IMR-90 (cell line): Measurements from ENCODE around the gene NMBR. TPM values are rescaled to one million over a fixed set of nuclear protein-coding genes. Genes with fewer than 3 reads are reported as not detected.

Experiments
- ATAC-seq: fragments of 200-7000 bp; cut with Tn5 transposase; 2 replicates; pipeline ENCODE4 v1.9.1; 2020; ENCODE audit warnings: low read depth, mild to moderate bottlenecking, moderate library complexity
- BruUV-seq: library from RNA; stranded (reverse); fragments of 400-500 nt; replicated peaks from 2 replicates; lab custom pipeline; 2021; lab: Mats Ljungman, UMichigan
- CTCF ChIA-PET: fragments of 300-600 bp; formaldehyde crosslinking; extraction: SDS; loops from one replicate; lab custom pipeline; 2021; ENCODE audit warnings: antibody characterized with exemption; lab: Yijun Ruan, JAX
- POLR2A ChIA-PET: fragments of 300-600 bp; sonication (Branson Sonifier 250); formaldehyde crosslinking; loops from one replicate; lab custom pipeline; 2022; ENCODE audit warnings: antibody characterized with exemption; ENCODE audit not compliant: unreplicated experiment; lab: Charles Lee
- DNase-seq: peaks from one replicate; pipeline ENCODE4 v3.0.0; 2013
- H2AFZ ChIP-seq: replicated peaks from 2 replicates; pipeline ENCODE3; 2013; ENCODE audit warnings: low read length, mild to moderate bottlenecking; ENCODE audit not compliant: poor library complexity
- H2AK5ac ChIP-seq: 2 replicates; pipeline ENCODE4 v1.6.1; 2013; ENCODE audit warnings: low read depth, low read length, inconsistent platforms
- H2AK9ac ChIP-seq: replicated peaks from 2 replicates; pipeline ENCODE3; 2013; ENCODE audit warnings: mild to moderate bottlenecking, low read depth, low read length, moderate library complexity; ENCODE audit not compliant: poor library complexity
- H2BK120ac ChIP-seq: 2 replicates; pipeline ENCODE4 v1.6.1; 2013; ENCODE audit warnings: low read depth, low read length, inconsistent platforms
- H2BK15ac ChIP-seq: 3 replicates; pipeline ENCODE4 v1.6.1; 2013; ENCODE audit warnings: low read depth, low read length, inconsistent platforms
- H2BK20ac ChIP-seq: 2 replicates; pipeline ENCODE4 v1.6.1; 2013; ENCODE audit warnings: low read depth, mild to moderate bottlenecking, inconsistent platforms, low read length, moderate library complexity
- H2BK5ac ChIP-seq: 2 replicates; pipeline ENCODE4 v1.6.1; 2013; ENCODE audit warnings: mild to moderate bottlenecking, low read depth, low read length, inconsistent platforms; ENCODE audit not compliant: poor library complexity, severe bottlenecking
- H3K14ac ChIP-seq: replicated peaks from 2 replicates; pipeline ENCODE4 v1.6.1; 2013; ENCODE audit warnings: low read depth, low read length, inconsistent platforms
- H3K18ac ChIP-seq: 2 replicates; pipeline ENCODE4 v1.6.1; 2013; ENCODE audit warnings: low read depth, low read length, control low read depth
- H3K23ac ChIP-seq: 2 replicates; pipeline ENCODE4 v1.6.1; 2013; ENCODE audit warnings: low read depth, low read length, inconsistent platforms
- H3K27ac ChIP-seq: 2 replicates; pipeline ENCODE4 v1.5.1; 2013; ENCODE audit warnings: mild to moderate bottlenecking, control low read depth, low read length; ENCODE audit not compliant: insufficient read depth
- H3K27me3 ChIP-seq: 2 replicates; pipeline ENCODE4 v1.6.1; 2013; ENCODE audit warnings: low read length; ENCODE audit not compliant: control insufficient read depth, insufficient read depth
- H3K36me3 ChIP-seq: 2 replicates; pipeline ENCODE4 v1.6.1; 2013; ENCODE audit warnings: low read length, mixed read lengths; ENCODE audit not compliant: control insufficient read depth, insufficient read depth
- H3K4ac ChIP-seq: 2 replicates; pipeline ENCODE4 v1.6.1; 2013; ENCODE audit warnings: low read depth, low read length, inconsistent platforms
- H3K4me1 ChIP-seq: 2 replicates; pipeline ENCODE4 v1.6.1; 2013; ENCODE audit warnings: low read length, mixed read lengths; ENCODE audit not compliant: control insufficient read depth, insufficient read depth
- H3K4me2 ChIP-seq: 2 replicates; pipeline ENCODE4 v1.6.1; 2013; ENCODE audit warnings: low read depth, mild to moderate bottlenecking, control low read depth, low read length, moderate library complexity
- H3K4me3 ChIP-seq: 2 replicates; pipeline ENCODE4 v1.5.1; 2013; ENCODE audit warnings: low read depth, mild to moderate bottlenecking, control low read depth, low read length, moderate library complexity; ENCODE audit not compliant: insufficient read depth
- H3K56ac ChIP-seq: 2 replicates; pipeline ENCODE4 v1.6.1; 2013; ENCODE audit warnings: low read length, inconsistent platforms; ENCODE audit not compliant: insufficient read depth; ENCODE audit errors: extremely low read depth
- H3K79me1 ChIP-seq, 2 experiments: 2 replicates each; pipeline ENCODE4 v1.6.1; 2013; ENCODE audit warnings: low read length in 2 of 2, inconsistent platforms in 1 of 2, low read depth in 1 of 2
- H3K9ac ChIP-seq: 2 replicates; pipeline ENCODE4 v1.6.1; 2013; ENCODE audit warnings: low read depth, low read length, control low read depth
- H3K9me1 ChIP-seq: 2 replicates; pipeline ENCODE4 v1.6.1; 2013; ENCODE audit warnings: low read length, inconsistent platforms; ENCODE audit not compliant: insufficient read depth
- H3K9me3 ChIP-seq: 2 replicates; pipeline ENCODE4 v1.6.1; 2013; ENCODE audit warnings: low read length; ENCODE audit not compliant: control insufficient read depth, insufficient read depth
- H4K20me1 ChIP-seq: 2 replicates; pipeline ENCODE4 v1.6.1; 2013; ENCODE audit warnings: low read length, inconsistent platforms; ENCODE audit not compliant: insufficient read depth
- H4K5ac ChIP-seq: 2 replicates; pipeline ENCODE4 v1.6.1; 2013; ENCODE audit warnings: mild to moderate bottlenecking, low read depth, low read length, control low read depth
- H4K8ac ChIP-seq, 2 experiments: 2 replicates each; pipeline ENCODE4 v1.6.1; 2013; ENCODE audit warnings: low read depth in 2 of 2, low read length in 2 of 2, control low read depth in 1 of 2, inconsistent platforms in 1 of 2
- H4K91ac ChIP-seq: 2 replicates; pipeline ENCODE4 v1.6.1; 2013; ENCODE audit warnings: low read depth, low read length, inconsistent platforms; ENCODE audit not compliant: insufficient read depth
- CHD1 ChIP-seq: IDR thresholded peaks from 2 replicates; pipeline ENCODE4 v1.6.1; 2012; ENCODE audit warnings: low read depth, low read length, improper control_type of control experiment
- MAFK ChIP-seq: IDR thresholded peaks from 2 replicates; pipeline ENCODE4 v1.6.1; 2012; ENCODE audit warnings: low read depth, low read length, improper control_type of control experiment
- MXI1 ChIP-seq: IDR thresholded peaks from 2 replicates; pipeline ENCODE4 v1.6.1; 2012; ENCODE audit warnings: low read depth, mild to moderate bottlenecking, low read length, moderate library complexity, borderline replicate concordance
- NFE2L2 ChIP-seq: fragments of 150-350 bp; IDR thresholded peaks from 2 replicates; pipeline ENCODE4 v1.6.1; 2016; ENCODE audit warnings: low read depth, mild to moderate bottlenecking, low read length
- POLR2A ChIP-seq: IDR thresholded peaks from 2 replicates; pipeline ENCODE4 v1.6.1; 2012; ENCODE audit warnings: mild to moderate bottlenecking, low read depth, low read length
- RCOR1 ChIP-seq: IDR thresholded peaks from 2 replicates; pipeline ENCODE4 v1.6.1; 2012; ENCODE audit warnings: mild to moderate bottlenecking, low read length, improper control_type of control experiment; ENCODE audit not compliant: insufficient replicate concordance
- RFX5 ChIP-seq: IDR thresholded peaks from 2 replicates; pipeline ENCODE4 v1.8.0; 2012; ENCODE audit warnings: low read depth, mild to moderate bottlenecking, low read length, moderate library complexity
- WGBS, 2 experiments: methylation state at CpG; one replicate each; pipeline versions ENCODE4 v1.1.5 to v1.1.7; 2013; ENCODE audit warnings: missing lambda C conversion rate in 2 of 2; ENCODE audit not compliant: insufficient read length in 1 of 2; ENCODE audit errors: extremely low coverage in 2 of 2; 5-methylcytosine and 5-hydroxymethylcytosine counted together
- dilution Hi-C: fragments of 300-500 bp; cut with HindIII; formaldehyde crosslinking; loops from one replicate; pipeline ENCODE4 v1.14.3; 2018; ENCODE audit warnings: low sequenced_read_pairs; ENCODE audit not compliant: unreplicated experiment
- in situ Hi-C: fragments of 300-500 bp; cut with MboI; formaldehyde crosslinking; loops from 3 replicates; pipeline ENCODE4 v1.14.3; 2019; ENCODE audit warnings: low sequenced_read_pairs, inconsistent platforms, mixed read lengths
- intact Hi-C: fragments of 100-400 bp; cut with micrococcal nuclease; formaldehyde crosslinking; loops from 2 replicates; pipeline ENCODE4 v1.10.0; 2022
- polyA plus RNA-seq, 3 experiments: library from polyadenylated mRNA; depleted of rRNA; stranded (reverse); fragments of >200 nt; gene quantifications; 2 replicates each; pipeline ENCODE4 v1.2.3, GENCODE V29; 2012; ENCODE audit warnings: low replicate concordance in 1 of 3
- total RNA-seq: library from RNA; depleted of rRNA; stranded (reverse); fragments of >200 nt; gene quantifications from 2 replicates; pipeline ENCODE4 v1.2.3, GENCODE V29; 2012
- TF ChIP-seq, protein P1 (sequence below): fragments of 150-350 bp; IDR thresholded peaks from 2 replicates; pipeline ENCODE4 v1.6.1; 2016; ENCODE audit warnings: low read depth, mild to moderate bottlenecking, low read length, moderate library complexity, borderline replicate concordance
- TF ChIP-seq, protein P2 (sequence below): conservative IDR thresholded peaks from 2 replicates; pipeline ENCODE4 v1.5.1; 2012; ENCODE audit warnings: mild to moderate bottlenecking, low read depth, low read length, improper control_type of control experiment

NMBR gene
- total and polyA plus RNA-seq, 2 of the 4 experiments (the other 2 are of a cell fraction), result not detected

DNA sequence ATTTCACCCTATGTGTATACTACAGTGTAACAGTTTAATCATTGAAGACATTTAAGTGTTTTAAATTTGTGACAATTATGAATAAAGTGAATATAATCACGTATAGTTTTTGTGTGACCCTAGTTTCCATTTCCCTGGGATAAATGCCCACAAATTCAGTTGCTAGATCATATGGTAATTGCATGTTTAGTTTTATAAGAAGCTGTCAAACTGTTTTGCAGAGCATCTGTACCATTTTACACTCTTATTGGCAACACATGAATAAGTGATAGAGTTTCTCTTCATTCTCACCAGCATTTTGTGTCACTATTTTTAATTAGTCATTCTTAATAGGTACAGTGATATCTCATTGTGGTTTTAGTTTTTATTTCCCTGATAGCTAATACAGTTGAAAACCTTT is 7.4 kb upstream of the NMBR start:
- H2BK5ac ChIP-seq, result no peak overlapping the region
- no CpG with 5 or more reads among the region's 1 CpG for WGBS, 2 experiments
- no peak overlapping the region for H2AK5ac ChIP-seq
- H3K56ac ChIP-seq, result no peak overlapping the region
- no peak overlapping the region for H3K4me3 ChIP-seq
- H2BK20ac ChIP-seq, result no peak overlapping the region
- H3K9ac ChIP-seq, result no peak overlapping the region
- DNase-seq (no peak), ATAC-seq (no peak)
- in situ Hi-C loops, result no loop called here
- no peak overlapping the region for H3K27ac ChIP-seq
- H3K36me3 ChIP-seq, result peaks cover 2% of the 10 kb centered on the region; the same call in 1 of the 2 replicates
- H3K14ac ChIP-seq, result no peak overlapping the region
- ChIA-PET POLR2A (no interaction called here), CTCF (no interaction called here)
- TF ChIP-seq CHD1 (no peak), MAFK (no peak), MXI1 (no peak), RCOR1 (no peak), POLR2A (no peak), NFE2L2 (no peak), RFX5 (no peak)
- TF ChIP-seq, protein P1, sequence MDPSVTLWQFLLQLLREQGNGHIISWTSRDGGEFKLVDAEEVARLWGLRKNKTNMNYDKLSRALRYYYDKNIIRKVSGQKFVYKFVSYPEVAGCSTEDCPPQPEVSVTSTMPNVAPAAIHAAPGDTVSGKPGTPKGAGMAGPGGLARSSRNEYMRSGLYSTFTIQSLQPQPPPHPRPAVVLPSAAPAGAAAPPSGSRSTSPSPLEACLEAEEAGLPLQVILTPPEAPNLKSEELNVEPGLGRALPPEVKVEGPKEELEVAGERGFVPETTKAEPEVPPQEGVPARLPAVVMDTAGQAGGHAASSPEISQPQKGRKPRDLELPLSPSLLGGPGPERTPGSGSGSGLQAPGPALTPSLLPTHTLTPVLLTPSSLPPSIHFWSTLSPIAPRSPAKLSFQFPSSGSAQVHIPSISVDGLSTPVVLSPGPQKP, result no peak
- TF ChIP-seq, protein P2, sequence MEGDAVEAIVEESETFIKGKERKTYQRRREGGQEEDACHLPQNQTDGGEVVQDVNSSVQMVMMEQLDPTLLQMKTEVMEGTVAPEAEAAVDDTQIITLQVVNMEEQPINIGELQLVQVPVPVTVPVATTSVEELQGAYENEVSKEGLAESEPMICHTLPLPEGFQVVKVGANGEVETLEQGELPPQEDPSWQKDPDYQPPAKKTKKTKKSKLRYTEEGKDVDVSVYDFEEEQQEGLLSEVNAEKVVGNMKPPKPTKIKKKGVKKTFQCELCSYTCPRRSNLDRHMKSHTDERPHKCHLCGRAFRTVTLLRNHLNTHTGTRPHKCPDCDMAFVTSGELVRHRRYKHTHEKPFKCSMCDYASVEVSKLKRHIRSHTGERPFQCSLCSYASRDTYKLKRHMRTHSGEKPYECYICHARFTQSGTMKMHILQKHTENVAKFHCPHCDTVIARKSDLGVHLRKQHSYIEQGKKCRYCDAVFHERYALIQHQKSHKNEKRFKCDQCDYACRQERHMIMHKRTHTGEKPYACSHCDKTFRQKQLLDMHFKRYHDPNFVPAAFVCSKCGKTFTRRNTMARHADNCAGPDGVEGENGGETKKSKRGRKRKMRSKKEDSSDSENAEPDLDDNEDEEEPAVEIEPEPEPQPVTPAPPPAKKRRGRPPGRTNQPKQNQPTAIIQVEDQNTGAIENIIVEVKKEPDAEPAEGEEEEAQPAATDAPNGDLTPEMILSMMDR, result no peak
- H4K5ac ChIP-seq, result peak overlapping the region; percentile 65; the same call in 1 of the 2 replicates
- intact Hi-C loops, result loop anchor here (5.0 kb wide), 1 partner anchor 148 kb away; the partner anchor contains the start of gene ADGRG6
- H3K18ac ChIP-seq, result no peak overlapping the region
- H3K27me3 ChIP-seq, result no peaks in the 10 kb centered on the region
- H3K4me2 ChIP-seq, result no peak overlapping the region
- H3K79me1 ChIP-seq, result peaks cover 3 to 39% of the 10 kb centered on the region in 2 experiments; a peak in 3 of 4 replicates
- no peak overlapping the region for H4K91ac ChIP-seq
- H3K23ac ChIP-seq, result no peak overlapping the region
- H4K8ac ChIP-seq, result no peak overlapping the region
- H2BK120ac ChIP-seq, result no peak overlapping the region
- H2BK15ac ChIP-seq, result no peak overlapping the region
- H3K9me1 ChIP-seq, result no peaks in the 10 kb centered on the region
- H2AK9ac ChIP-seq, result no peak overlapping the region
- H3K9me3 ChIP-seq, result no peaks in the 10 kb centered on the region
- no peaks in the 10 kb centered on the region; the same call in 1 of the 2 replicates for H4K20me1 ChIP-seq
- no TSS peak for BruUV-seq
- dilution Hi-C loops, result no loop called here
- H3K4me1 ChIP-seq, result no peaks in the 10 kb centered on the region; the same call in 1 of the 2 replicates
- no peak overlapping the region for H2AFZ ChIP-seq
- no peak overlapping the region for H3K4ac ChIP-seq
